SK-N-SH (cell line): ENCODE results near the gene LSR. TPM values are rescaled to one million over a fixed set of nuclear protein-coding genes. Genes with fewer than 3 reads are reported as not detected.

ENCODE experiments used
- CTCF ChIA-PET: fragments of 300-600, 350-600 bp; formaldehyde crosslinking; extraction: SDS; loops from one replicate; lab custom pipeline; 2021; lab: Yijun Ruan, JAX
- POLR2A ChIA-PET: fragments of 350-600 bp; sonication (Branson Sonifier 250); formaldehyde crosslinking; extraction: SDS; loops from one replicate; lab custom pipeline; 2020; ENCODE audit warnings: antibody characterized with exemption, inconsistent platforms; lab: Yijun Ruan, JAX
- DNase-seq: peaks from one replicate; pipeline ENCODE4 v3.0.0; 2012
- H2AFZ ChIP-seq: fragments of 200-600 bp; sonication (generic); 2 replicates; pipeline ENCODE4 v1.8.1; 2016; ENCODE audit warnings: antibody characterized with exemption, mild to moderate bottlenecking, low read depth
- H3F3A ChIP-seq: fragments of 200-600 bp; sonication (generic); replicated peaks from 2 replicates; pipeline ENCODE3; 2016; ENCODE audit warnings: antibody characterized with exemption, mild to moderate bottlenecking; ENCODE audit not compliant: insufficient read depth
- H3K27ac ChIP-seq, 2 experiments: fragments of 200-500 bp in 1 of 2; fragments of 200-600 bp in 1 of 2; sonication (Bioruptor generic) in 1 of 2; sonication (generic), shearing (Covaris generic) in 1 of 2; 2 replicates each; pipeline versions ENCODE4 v1.5.1 to v1.6.1; 2014 to 2016; ENCODE audit warnings: low read depth in 2 of 2, inconsistent platforms in 1 of 2, low read length in 1 of 2, mild to moderate bottlenecking in 1 of 2, mixed read lengths in 1 of 2
- H3K27me3 ChIP-seq: fragments of 200-600 bp; sonication (generic), shearing (Covaris generic); 2 replicates; pipeline ENCODE4 v1.6.1; 2016; ENCODE audit warnings: mixed run types; ENCODE audit not compliant: insufficient read depth
- H3K36me3 ChIP-seq, 2 experiments: fragments of 200-500 bp in 1 of 2; fragments of 200-600 bp in 1 of 2; sonication (Bioruptor generic) in 1 of 2; sonication (generic) in 1 of 2; replicated peaks in 1 of 2; 2 replicates each; pipeline versions ENCODE3 to v1.5.1; 2014 to 2016; ENCODE audit warnings: low read length in 1 of 2, mild to moderate bottlenecking in 1 of 2; ENCODE audit not compliant: insufficient read depth in 2 of 2, control insufficient read depth in 1 of 2
- H3K4me1 ChIP-seq, 2 experiments: fragments of 200-500 bp in 1 of 2; fragments of 200-600 bp in 1 of 2; sonication (Bioruptor generic) in 1 of 2; sonication (generic), shearing (Covaris generic) in 1 of 2; 2 replicates each; pipeline versions ENCODE4 v1.5.1 to v1.6.1; 2014 to 2016; ENCODE audit warnings: low read depth in 1 of 2, low read length in 1 of 2, mixed run types in 1 of 2; ENCODE audit not compliant: insufficient read depth in 2 of 2, control insufficient read depth in 1 of 2
- H3K4me2 ChIP-seq: fragments of 200-600 bp; sonication (generic), shearing (Covaris generic); 2 replicates; pipeline ENCODE4 v1.6.1; 2017; ENCODE audit warnings: mixed run types
- H3K4me3 ChIP-seq, 2 experiments: fragments of 200-500 bp in 1 of 2; fragments of 200-600 bp in 1 of 2; sonication (Bioruptor generic) in 1 of 2; sonication (generic), shearing (Covaris generic) in 1 of 2; 2 replicates each; pipeline versions ENCODE4 v1.5.1 to v1.8.1; 2014 to 2016; ENCODE audit warnings: low read depth in 2 of 2, inconsistent platforms in 1 of 2, low read length in 1 of 2, mild to moderate bottlenecking in 1 of 2, mixed read lengths in 1 of 2, moderate library complexity in 1 of 2
- H3K79me2 ChIP-seq: fragments of 200-600 bp; sonication (generic); 2 replicates; pipeline ENCODE4 v1.8.1; 2017; ENCODE audit warnings: mild to moderate bottlenecking; ENCODE audit not compliant: insufficient read depth
- H3K9ac ChIP-seq: fragments of 200-600 bp; sonication (generic); 2 replicates; pipeline ENCODE4 v1.6.1; 2017; ENCODE audit warnings: mixed run types
- H3K9me2 ChIP-seq: fragments of 200-600 bp; sonication (generic); 2 replicates; pipeline ENCODE4 v1.6.1; 2017; ENCODE audit warnings: mixed run types
- H3K9me3 ChIP-seq: fragments of 200-600 bp; sonication (generic); 2 replicates; pipeline ENCODE4 v1.6.1; 2017; ENCODE audit warnings: mixed run types, mild to moderate bottlenecking, moderate library complexity
- H4K20me1 ChIP-seq: fragments of 200-600 bp; sonication (generic); 2 replicates; pipeline ENCODE4 v1.6.1; 2017; ENCODE audit warnings: mild to moderate bottlenecking, mixed run types; ENCODE audit not compliant: insufficient read depth
- CHD2 ChIP-seq: fragments of 150-350 bp; IDR thresholded peaks from 2 replicates; pipeline ENCODE4 v1.6.1; 2018; ENCODE audit warnings: low read length; ENCODE audit not compliant: partially characterized antibody
- ELF1 ChIP-seq: IDR thresholded peaks from 2 replicates; pipeline ENCODE4 v1.4.0; 2012
- EP300 ChIP-seq, 2 experiments: IDR thresholded peaks; 2 replicates each; pipeline versions ENCODE4 v1.4.0 to v1.6.1; 2012; ENCODE audit warnings: borderline replicate concordance in 1 of 2, low read depth in 1 of 2, low read length in 1 of 2
- EZH2phosphoT487 ChIP-seq: fragments of 200-600 bp; sonication (generic); IDR thresholded peaks from 2 replicates; pipeline ENCODE4 v1.6.1; 2017; ENCODE audit warnings: low read depth, mixed run types, mild to moderate bottlenecking, antibody characterized with exemption, moderate library complexity, borderline replicate concordance
- FOXJ3 ChIP-seq: sonication (generic); formaldehyde crosslinking; IDR thresholded peaks from 2 replicates; pipeline ENCODE4 v1.5.1; 2020; ENCODE audit warnings: mild to moderate bottlenecking, missing genetic modification reagents
- GABPA ChIP-seq: IDR thresholded peaks from 2 replicates; pipeline ENCODE4 v1.4.0; 2012; ENCODE audit warnings: low read depth, mild to moderate bottlenecking
- GATA2 ChIP-seq: sonication (generic); formaldehyde crosslinking; IDR thresholded peaks from 2 replicates; pipeline ENCODE4 v1.5.0; 2020; ENCODE audit warnings: mild to moderate bottlenecking, missing genetic modification reagents
- JUND ChIP-seq: IDR thresholded peaks from 2 replicates; pipeline ENCODE4 v1.4.0; 2012
- MAX ChIP-seq: IDR thresholded peaks from 2 replicates; pipeline ENCODE4 v1.4.0; 2012; ENCODE audit warnings: low read depth
- MXI1 ChIP-seq: IDR thresholded peaks from 2 replicates; pipeline ENCODE4 v1.6.1; 2012; ENCODE audit warnings: mild to moderate bottlenecking, low read depth, low read length, improper control_type of control experiment
- NFIC ChIP-seq: IDR thresholded peaks from 2 replicates; pipeline ENCODE4 v1.4.0; 2012; ENCODE audit warnings: borderline replicate concordance
- NRF1 ChIP-seq: IDR thresholded peaks from 2 replicates; pipeline ENCODE4 v1.6.1; 2012; ENCODE audit warnings: low read depth, mild to moderate bottlenecking, low read length
- RAD21 ChIP-seq: IDR thresholded peaks from 2 replicates; pipeline ENCODE4 v1.6.1; 2012; ENCODE audit warnings: mild to moderate bottlenecking, low read length
- RCOR1 ChIP-seq: fragments of 150-350 bp; IDR thresholded peaks from 2 replicates; pipeline ENCODE4 v1.6.1; 2017; ENCODE audit warnings: antibody characterized with exemption, low read length
- REST ChIP-seq: IDR thresholded peaks from 2 replicates; pipeline ENCODE4 v1.6.1; 2012; ENCODE audit warnings: mild to moderate bottlenecking, low read depth, low read length, moderate library complexity
- RXRA ChIP-seq: IDR thresholded peaks from 2 replicates; pipeline ENCODE4 v1.4.0; 2012; ENCODE audit warnings: low read depth, mild to moderate bottlenecking, borderline replicate concordance
- WGBS: methylation state at CpG from one replicate; pipeline ENCODE4 v1.1.6; 2017; ENCODE audit warnings: low lambda C conversion rate; 5-methylcytosine and 5-hydroxymethylcytosine counted together
- polyA plus RNA-seq, 3 experiments: library from polyadenylated mRNA; depleted of rRNA; stranded (reverse); fragments of >200 nt; gene quantifications; 2 replicates each; pipeline ENCODE4 v1.2.3, GENCODE V29; 2012
- TF ChIP-seq, protein P1 (sequence below): IDR thresholded peaks from 2 replicates; pipeline ENCODE4 v1.4.0; 2012; ENCODE audit warnings: low read depth, borderline replicate concordance
- TF ChIP-seq, protein P2 (sequence below): fragments of 200-600 bp; sonication (generic); IDR thresholded peaks from 2 replicates; pipeline ENCODE4 v1.6.1; 2017; ENCODE audit warnings: antibody characterized with exemption, mild to moderate bottlenecking, moderate library complexity

Gene LSR
- polyA plus RNA-seq, 1 of the 3 experiments (the other 2 are of a cell fraction) = 0.62 TPM

- TF ChIP-seq REST (no peak), RAD21 (no peak), EP300 (IDR thresholded peaks at IDR 0.05; ENCODE audit: borderline replicate concordance in 1 of 2, low read depth in 1 of 2, low read length in 1 of 2) (no peak), EZH2phosphoT487 (no peak), JUND (no peak), NRF1 (no peak), CHD2 (no peak), GATA2 (no peak), FOXJ3 (CRISPR knock-in tag) (no peak), RCOR1 (no peak), NFIC (no peak), ELF1 (no peak), RXRA (no peak), MXI1 (no peak), GABPA (no peak), MAX (no peak)
- TF ChIP-seq, protein P1, sequence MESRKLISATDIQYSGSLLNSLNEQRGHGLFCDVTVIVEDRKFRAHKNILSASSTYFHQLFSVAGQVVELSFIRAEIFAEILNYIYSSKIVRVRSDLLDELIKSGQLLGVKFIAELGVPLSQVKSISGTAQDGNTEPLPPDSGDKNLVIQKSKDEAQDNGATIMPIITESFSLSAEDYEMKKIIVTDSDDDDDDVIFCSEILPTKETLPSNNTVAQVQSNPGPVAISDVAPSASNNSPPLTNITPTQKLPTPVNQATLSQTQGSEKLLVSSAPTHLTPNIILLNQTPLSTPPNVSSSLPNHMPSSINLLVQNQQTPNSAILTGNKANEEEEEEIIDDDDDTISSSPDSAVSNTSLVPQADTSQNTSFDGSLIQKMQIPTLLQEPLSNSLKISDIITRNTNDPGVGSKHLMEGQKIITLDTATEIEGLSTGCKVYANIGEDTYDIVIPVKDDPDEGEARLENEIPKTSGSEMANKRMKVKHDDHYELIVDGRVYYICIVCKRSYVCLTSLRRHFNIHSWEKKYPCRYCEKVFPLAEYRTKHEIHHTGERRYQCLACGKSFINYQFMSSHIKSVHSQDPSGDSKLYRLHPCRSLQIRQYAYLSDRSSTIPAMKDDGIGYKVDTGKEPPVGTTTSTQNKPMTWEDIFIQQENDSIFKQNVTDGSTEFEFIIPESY = no peak
- TF ChIP-seq, protein P2, sequence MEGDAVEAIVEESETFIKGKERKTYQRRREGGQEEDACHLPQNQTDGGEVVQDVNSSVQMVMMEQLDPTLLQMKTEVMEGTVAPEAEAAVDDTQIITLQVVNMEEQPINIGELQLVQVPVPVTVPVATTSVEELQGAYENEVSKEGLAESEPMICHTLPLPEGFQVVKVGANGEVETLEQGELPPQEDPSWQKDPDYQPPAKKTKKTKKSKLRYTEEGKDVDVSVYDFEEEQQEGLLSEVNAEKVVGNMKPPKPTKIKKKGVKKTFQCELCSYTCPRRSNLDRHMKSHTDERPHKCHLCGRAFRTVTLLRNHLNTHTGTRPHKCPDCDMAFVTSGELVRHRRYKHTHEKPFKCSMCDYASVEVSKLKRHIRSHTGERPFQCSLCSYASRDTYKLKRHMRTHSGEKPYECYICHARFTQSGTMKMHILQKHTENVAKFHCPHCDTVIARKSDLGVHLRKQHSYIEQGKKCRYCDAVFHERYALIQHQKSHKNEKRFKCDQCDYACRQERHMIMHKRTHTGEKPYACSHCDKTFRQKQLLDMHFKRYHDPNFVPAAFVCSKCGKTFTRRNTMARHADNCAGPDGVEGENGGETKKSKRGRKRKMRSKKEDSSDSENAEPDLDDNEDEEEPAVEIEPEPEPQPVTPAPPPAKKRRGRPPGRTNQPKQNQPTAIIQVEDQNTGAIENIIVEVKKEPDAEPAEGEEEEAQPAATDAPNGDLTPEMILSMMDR = no peak
- TF ChIP-seq, all 33 proteins: peak for 0
- no peak for DNase-seq
- H3K36me3 ChIP-seq = no peaks in the 10 kb centered on the region
- H3K27me3 ChIP-seq = peaks cover 56% of the 10 kb centered on the region
- no peaks in the 10 kb centered on the region for H3K9me2 ChIP-seq
- no peaks in the 10 kb centered on the region for H3F3A ChIP-seq
- POLR2A ChIA-PET = no interaction called here
- H3K27ac ChIP-seq = no peak overlapping the region
- no peaks in the 10 kb centered on the region for H3K9me3 ChIP-seq
- no peak overlapping the region for H3K4me2 ChIP-seq
- H3K4me1 ChIP-seq = no peaks in the 10 kb centered on the region
- WGBS = 58% methylated on average over 10 of the region's 10 CpGs
- no peak overlapping the region for H3K9ac ChIP-seq
- no peak overlapping the region for H2AFZ ChIP-seq
- no peak overlapping the region for H3K4me3 ChIP-seq
- H4K20me1 ChIP-seq = no peaks in the 10 kb centered on the region
- no peaks in the 10 kb centered on the region for H3K79me2 ChIP-seq
- CTCF ChIA-PET = interaction anchor here (1.4 kb wide), 1 partner anchor 53 kb away, joined by 4 read pairs; no protein-coding TSS in a partner anchor
Measured at GRCh38 chr19:35300339-35300649, 51.5 kb downstream of the LSR start.
